Gastroesophageal sphincter (tissue), 4 donors: ENCODE results near the gene BMPR1A. TPM values are rescaled to one million over a fixed set of nuclear protein-coding genes. Genes with fewer than 3 reads are reported as not detected.
A peak's percentile ranks its signal among the peaks of the same experiment; 100 is the strongest.
"Not testable (repeated sequence)": the region's sequence is repeated elsewhere in the genome, so short reads cannot be mapped to it uniquely, and the experiment has no call there.

Experiments
- ATAC-seq: fragments of 150-250 bp; one replicate; pipeline ENCODE4 v1.9.1; 2016; ENCODE audit warnings: mild to moderate bottlenecking, moderate library complexity
- H3K27ac ChIP-seq, 4 donors: fragments of 200-600 bp; sonication (generic) in 3 of 4; 1 replicate in 3 of 4; 2 replicates in 1 of 4; pipeline ENCODE4 v1.5.1; 2016 to 2019
- H3K27me3 ChIP-seq: fragments of 200-600 bp; sonication (generic); one replicate; pipeline ENCODE4 v1.5.1; 2019
- H3K36me3 ChIP-seq, 2 donors: fragments of 200-600 bp; sonication (generic); one replicate each; pipeline ENCODE4 v1.5.1; 2019; ENCODE audit warnings: control low read depth in 1 of 2
- H3K4me1 ChIP-seq, 3 donors: fragments of 200-600 bp; sonication (generic); 1 replicate in 2 of 3; 2 replicates in 1 of 3; pipeline ENCODE4 v1.5.1; 2016 to 2019; ENCODE audit warnings: control low read depth in 2 of 3
- H3K4me3 ChIP-seq, 2 donors: fragments of 200-600 bp; sonication (generic); one replicate each; pipeline ENCODE4 v1.5.1; 2019; ENCODE audit warnings: mild to moderate bottlenecking in 1 of 2, moderate library complexity in 1 of 2
- H3K9me3 ChIP-seq, 3 donors: fragments of 200-600 bp; sonication (generic); one replicate each; pipeline ENCODE4 v1.5.1; 2017 to 2019; ENCODE audit warnings: control low read depth in 2 of 3
- CTCF ChIP-seq, 4 experiments: fragments of 200-600 bp in 2 of 4; fragments of 450-650 bp in 2 of 4; sonication (generic) in 1 of 4; IDR thresholded peaks; one replicate each; pipeline ENCODE4 v1.5.1; 2017 to 2019; ENCODE audit warnings: antibody characterized with exemption in 4 of 4, mild to moderate bottlenecking in 2 of 4, moderate library complexity in 2 of 4
- EP300 ChIP-seq: sonication (generic); formaldehyde crosslinking; IDR thresholded peaks from one replicate; pipeline ENCODE4 v1.6.1; 2017; ENCODE audit warnings: antibody characterized with exemption, mild to moderate bottlenecking
- POLR2A ChIP-seq, 2 donors: fragments of 450-650 bp; IDR thresholded peaks; one replicate each; pipeline ENCODE4 v1.6.1; 2017; ENCODE audit warnings: antibody characterized with exemption in 2 of 2, mild to moderate bottlenecking in 2 of 2, moderate library complexity in 1 of 2
- POLR2AphosphoS5 ChIP-seq: sonication (generic); formaldehyde crosslinking; IDR thresholded peaks from one replicate; pipeline ENCODE4 v1.6.1; 2017; ENCODE audit warnings: antibody characterized with exemption
- WGBS, 2 donors: methylation state at CpG; one replicate each; pipeline ENCODE4 v1.1.5; 2018; ENCODE audit warnings: low coverage in 1 of 2; 5-methylcytosine and 5-hydroxymethylcytosine counted together
- total RNA-seq, 4 donors: library from RNA; depleted of rRNA; stranded (reverse); fragments of >200 nt; gene quantifications; one replicate each; pipeline ENCODE4 v1.1.0, GENCODE V29; 2016

Gene BMPR1A
- total RNA-seq, 4 donors from 2014 or later = 91.5 to 121 (median 117) TPM

- Histone ChIP-seq H3K36me3 (no peaks in the 10 kb centered on the region), H3K4me3 (no peak overlapping the region), H3K9me3 (no peaks in the 10 kb centered on the region), H3K27ac (no peak overlapping the region), H3K4me1 (peaks cover 0 to 21% (median 3%) of the 10 kb centered on the region in 3 donors), H3K27me3 (no peaks in the 10 kb centered on the region)
- ATAC-seq = no peak
- WGBS, 2 donors = 72 to 96% methylated on average over 1 of the region's 1 CpG
- TF ChIP-seq EP300 (no peak), POLR2A (IDR thresholded peaks at IDR 0.05) (no peak), POLR2AphosphoS5 (no peak), CTCF (IDR thresholded peaks at IDR 0.05) (no peak)
These were observed 101.6 kb downstream of the BMPR1A start for GRCh38 chr10:86858011-86858410.

- no peak overlapping the region for H3K27ac ChIP-seq
- WGBS, 2 donors = 83 to 94% methylated on average over 1 of the region's 1 CpG
- TF ChIP-seq POLR2A (IDR thresholded peaks at IDR 0.05) = no peak
- TF ChIP-seq CTCF (IDR thresholded peaks at IDR 0.05) = no peak
- no peak for TF ChIP-seq EP300
- no peak for TF ChIP-seq POLR2AphosphoS5
- H3K27me3 ChIP-seq = no peaks in the 10 kb centered on the region
- no peak for ATAC-seq
- peaks cover 4 to 45% (median 9%) of the 10 kb centered on the region in 3 donors for H3K4me1 ChIP-seq
- no peak overlapping the region for H3K4me3 ChIP-seq
- no peaks in the 10 kb centered on the region for H3K9me3 ChIP-seq
- no peaks in the 10 kb centered on the region for H3K36me3 ChIP-seq
These were observed 104.9 kb downstream of the BMPR1A start for GRCh38 chr10:86861351-86861750.

GRCh38 chr10:86862373-86862772 is 106.0 kb downstream of the BMPR1A start:
- ATAC-seq = no peak
- H3K36me3 ChIP-seq = no peaks in the 10 kb centered on the region
- no peaks in the 10 kb centered on the region for H3K9me3 ChIP-seq
- H3K27ac ChIP-seq = peak overlapping the region in 2 of 4 donors; percentile 10 to 53
- TF ChIP-seq EP300 (no peak), POLR2A (IDR thresholded peaks at IDR 0.05) (no peak), POLR2AphosphoS5 (no peak), CTCF (IDR thresholded peaks at IDR 0.05) (no peak)
- peaks cover 4 to 55% (median 9%) of the 10 kb centered on the region in 3 donors for H3K4me1 ChIP-seq
- WGBS, 2 donors = 74 to 80% methylated on average over 2 to 3 of the region's 3 CpGs
- no peak overlapping the region for H3K4me3 ChIP-seq
- no peaks in the 10 kb centered on the region for H3K27me3 ChIP-seq

- no peaks in the 10 kb centered on the region for H3K9me3 ChIP-seq
- ATAC-seq = no peak
- H3K4me1 ChIP-seq = peaks cover 4 to 60% (median 9%) of the 10 kb centered on the region in 3 donors
- peak overlapping the region in 3 of 4 donors; percentile 10 to 53 (median 39) for H3K27ac ChIP-seq
- H3K36me3 ChIP-seq = no peaks in the 10 kb centered on the region
- WGBS, 2 donors = 39 to 65% methylated on average over 2 to 7 of the region's 7 CpGs
- H3K4me3 ChIP-seq = no peak overlapping the region
- TF ChIP-seq POLR2AphosphoS5 (no peak), POLR2A (IDR thresholded peaks at IDR 0.05) (no peak), EP300 (no peak), CTCF (IDR thresholded peaks at IDR 0.05) (no peak)
- H3K27me3 ChIP-seq = no peaks in the 10 kb centered on the region
These were observed 106.5 kb downstream of the BMPR1A start for GRCh38 chr10:86862786-86863483.

- H3K36me3 ChIP-seq = no peaks in the 10 kb centered on the region
- WGBS, 2 donors = 31 to 48% methylated on average over 3 of the region's 3 CpGs
- no peak for TF ChIP-seq CTCF (IDR thresholded peaks at IDR 0.05)
- TF ChIP-seq EP300 = no peak
- TF ChIP-seq POLR2AphosphoS5 = no peak
- no peak for TF ChIP-seq POLR2A (IDR thresholded peaks at IDR 0.05)
These were observed 107.0 kb downstream of the BMPR1A start for GRCh38 chr10:86863484-86863842.

GRCh38 chr10:86865011-86865811 is 108.8 kb downstream of the BMPR1A start:
- ATAC-seq, H3K27me3 ChIP-seq, H3K4me3 ChIP-seq, H3K9me3 ChIP-seq, H3K36me3 ChIP-seq: not testable (repeated sequence)
- WGBS, 2 donors = 87% methylated on average over 6 to 7 of the region's 11 CpGs
- Histone ChIP-seq H3K4me1 (peaks cover 4 to 75% (median 9%) of the 10 kb centered on the region in 3 donors), H3K27ac (peak overlapping the region; percentile 6 to 71 (median 64))

More at GRCh38 chr10:86863484-86863842, 107.0 kb downstream of the BMPR1A start:
- H3K9me3 ChIP-seq = no peaks in the 10 kb centered on the region
- H3K4me1 ChIP-seq = peaks cover 4 to 66% (median 9%) of the 10 kb centered on the region in 3 donors
- peak overlapping the region in 3 of 4 donors; percentile 10 to 53 (median 39) for H3K27ac ChIP-seq
- no peak for ATAC-seq
- no peaks in the 10 kb centered on the region for H3K27me3 ChIP-seq
- no peak overlapping the region for H3K4me3 ChIP-seq
